Measurements from ENCODE around the gene SGCE.

GRCh38 chr7:94654783-94655125 is 1.2 kb downstream of the SGCE start:
- TF ChIP-seq EZH2 (IDR thresholded peaks at IDR 0.05; ENCODE audit: borderline replicate concordance, control insufficient read depth, low read depth, low read length) (no peak), TAF1 (IDR thresholded peaks at IDR 0.05; ENCODE audit: borderline replicate concordance, low read depth, low read length) (no peak), ZZZ3 (IDR thresholded peaks at IDR 0.05; ENCODE audit: control insufficient read depth, insufficient read length, low read depth) (no peak), ATF7 (IDR thresholded peaks at IDR 0.05; ENCODE audit: low read depth) (no peak), KLF5 (IDR thresholded peaks at IDR 0.05; ENCODE audit: partially characterized antibody) (no peak), SREBF1 (IDR thresholded peaks at IDR 0.05; ENCODE audit: low read length) (no peak), CTCF (IDR thresholded peaks at IDR 0.05 in 2 of 3, conservative IDR thresholded peaks at IDR 0.05 in 1 of 3; ENCODE audit: control insufficient read depth in 2 of 3, extremely low read depth in 1 of 3, insufficient read depth in 1 of 3, low read depth in 3 of 3, low read length in 3 of 3) (no peak), MEF2A (IDR thresholded peaks at IDR 0.05; ENCODE audit: insufficient read depth, low read depth, low read length) (no peak), YBX1 (IDR thresholded peaks at IDR 0.05) (no peak), ZBTB11 (CRISPR knock-in tag; IDR thresholded peaks at IDR 0.05) (no peak), NFYA (IDR thresholded peaks at IDR 0.05; ENCODE audit: borderline replicate concordance, low read depth, low read length) (no peak), CHD2 (IDR thresholded peaks at IDR 0.05; ENCODE audit: borderline replicate concordance, low read depth, low read length) (no peak), MAX (IDR thresholded peaks at IDR 0.05; ENCODE audit: low read depth, low read length) (no peak)

Data from GM12878 (cell line).